Nephron (organoid): ENCODE measurements around the gene ARHGAP23.
A peak's percentile ranks its signal among the peaks of the same experiment; 100 is the strongest.

Source experiments
- H3K27ac Mint-ChIP-seq, 3 experiments: 2 replicates each; pipeline ENCODE4 v1.8.0; 2020; ENCODE audit warnings: mixed read lengths in 3 of 3, mild to moderate bottlenecking in 2 of 3, moderate library complexity in 1 of 3
- H3K27me3 Mint-ChIP-seq: 2 replicates; pipeline ENCODE4 v1.8.0; 2021; ENCODE audit warnings: low read depth, mild to moderate bottlenecking, moderate library complexity, mixed read lengths
- H3K36me3 Mint-ChIP-seq: 2 replicates; pipeline ENCODE4 v1.8.0; 2020; ENCODE audit warnings: low read depth, mixed read lengths
- H3K4me1 Mint-ChIP-seq: 2 replicates; pipeline ENCODE4 v1.8.0; 2020; ENCODE audit warnings: mixed read lengths
- H3K4me3 Mint-ChIP-seq, 3 experiments: 2 replicates each; pipeline ENCODE4 v1.8.0; 2020; ENCODE audit warnings: mild to moderate bottlenecking in 3 of 3, mixed read lengths in 3 of 3, moderate library complexity in 2 of 3
- H3K9me3 Mint-ChIP-seq: 2 replicates; pipeline ENCODE4 v1.8.0; 2020; ENCODE audit warnings: mixed read lengths
- TF ChIP-seq, protein P1 (sequence below), 3 experiments: fragments of 200-600 bp; sonication (generic); IDR thresholded peaks; one replicate each; pipeline ENCODE4 v1.5.0; 2021; ENCODE audit warnings: antibody characterized with exemption in 3 of 3; ENCODE audit not compliant: unreplicated experiment in 3 of 3

The ARHGAP23 gene

GRCh38 chr17:38442548-38442947, 14.3 kb downstream of the ARHGAP23 start:
- Mint-ChIP-seq H3K4me3 (no peak overlapping the region), H3K9me3 (no peaks in the 10 kb centered on the region), H3K4me1 (peaks cover 25% of the 10 kb centered on the region), H3K36me3 (no peaks in the 10 kb centered on the region), H3K27me3 (no peaks in the 10 kb centered on the region), H3K27ac (no peak overlapping the region)
- TF ChIP-seq, protein P1, sequence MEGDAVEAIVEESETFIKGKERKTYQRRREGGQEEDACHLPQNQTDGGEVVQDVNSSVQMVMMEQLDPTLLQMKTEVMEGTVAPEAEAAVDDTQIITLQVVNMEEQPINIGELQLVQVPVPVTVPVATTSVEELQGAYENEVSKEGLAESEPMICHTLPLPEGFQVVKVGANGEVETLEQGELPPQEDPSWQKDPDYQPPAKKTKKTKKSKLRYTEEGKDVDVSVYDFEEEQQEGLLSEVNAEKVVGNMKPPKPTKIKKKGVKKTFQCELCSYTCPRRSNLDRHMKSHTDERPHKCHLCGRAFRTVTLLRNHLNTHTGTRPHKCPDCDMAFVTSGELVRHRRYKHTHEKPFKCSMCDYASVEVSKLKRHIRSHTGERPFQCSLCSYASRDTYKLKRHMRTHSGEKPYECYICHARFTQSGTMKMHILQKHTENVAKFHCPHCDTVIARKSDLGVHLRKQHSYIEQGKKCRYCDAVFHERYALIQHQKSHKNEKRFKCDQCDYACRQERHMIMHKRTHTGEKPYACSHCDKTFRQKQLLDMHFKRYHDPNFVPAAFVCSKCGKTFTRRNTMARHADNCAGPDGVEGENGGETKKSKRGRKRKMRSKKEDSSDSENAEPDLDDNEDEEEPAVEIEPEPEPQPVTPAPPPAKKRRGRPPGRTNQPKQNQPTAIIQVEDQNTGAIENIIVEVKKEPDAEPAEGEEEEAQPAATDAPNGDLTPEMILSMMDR (IDR thresholded peaks at IDR 0.05; ENCODE audit: unreplicated experiment in 3 of 3): no peak

DNA sequence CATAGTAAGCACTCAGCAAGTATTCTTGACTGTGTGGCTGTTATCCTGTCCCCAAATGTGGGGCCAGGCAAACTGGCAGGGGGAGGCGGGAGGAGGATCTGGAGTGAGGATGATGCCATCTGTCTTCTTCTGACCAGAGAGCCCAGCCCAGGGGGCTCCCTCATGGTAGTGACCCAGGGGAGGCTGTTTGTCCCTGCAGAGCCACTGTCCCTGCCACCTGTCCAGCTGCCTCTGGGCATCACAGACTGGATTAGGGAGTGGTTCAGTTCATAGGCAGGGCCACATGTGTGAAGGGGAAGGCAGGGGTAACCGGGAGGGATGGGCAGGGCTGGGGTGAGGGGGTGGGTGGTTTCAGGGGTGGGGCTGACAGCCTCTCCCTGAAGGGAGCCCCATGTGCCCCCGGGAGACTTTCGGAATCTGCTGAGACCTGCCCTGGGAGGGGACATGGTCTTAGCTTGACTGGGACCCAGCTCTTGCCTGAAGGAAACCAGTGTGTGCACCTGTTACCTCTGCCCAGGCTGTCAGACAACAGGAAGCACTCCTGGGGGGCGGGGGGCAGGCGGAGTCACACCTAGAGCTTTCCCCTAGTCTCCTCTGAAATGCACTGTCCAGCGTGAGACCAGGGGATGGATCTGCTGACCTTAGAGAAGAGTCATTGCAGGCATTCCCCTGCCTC, 15.2 kb downstream of the ARHGAP23 start:
- Mint-ChIP-seq H3K4me1 (peaks cover 31% of the 10 kb centered on the region), H3K36me3 (no peaks in the 10 kb centered on the region), H3K27ac (no peak overlapping the region), H3K27me3 (no peaks in the 10 kb centered on the region), H3K9me3 (no peaks in the 10 kb centered on the region), H3K4me3 (no peak overlapping the region)
- TF ChIP-seq, protein P1 (IDR thresholded peaks at IDR 0.05; ENCODE audit: unreplicated experiment in 3 of 3): no peak

DNA sequence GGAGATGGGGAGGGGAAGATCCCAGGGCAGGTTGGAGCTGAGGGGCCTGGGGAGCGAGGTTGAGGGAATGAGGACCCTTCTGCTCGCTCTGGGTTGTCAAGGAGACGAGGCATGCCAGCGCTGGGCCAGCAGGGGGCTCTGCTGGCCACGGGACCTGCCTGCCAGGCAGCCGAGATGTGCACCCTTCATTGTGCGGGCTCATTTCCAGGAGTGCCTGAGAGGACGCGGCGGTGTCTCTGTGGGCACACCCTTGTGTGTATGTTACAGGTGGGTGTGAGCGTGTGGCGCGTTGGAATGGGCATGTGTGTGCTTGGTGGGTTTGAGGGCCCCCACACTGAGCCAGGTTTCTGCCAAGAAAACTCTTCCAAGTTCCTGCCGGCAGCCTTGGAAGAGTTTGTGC, 15.9 kb downstream of the ARHGAP23 start:
- Mint-ChIP-seq H3K4me1 (peaks cover 31% of the 10 kb centered on the region), H3K4me3 (no peak overlapping the region), H3K9me3 (no peaks in the 10 kb centered on the region), H3K27ac (peak overlapping the region in 1 of 3 experiments; percentile 56), H3K36me3 (no peaks in the 10 kb centered on the region), H3K27me3 (no peaks in the 10 kb centered on the region)
- TF ChIP-seq, protein P1 (IDR thresholded peaks at IDR 0.05; ENCODE audit: unreplicated experiment in 3 of 3): peak; percentile 89 to 91 (median 90)

DNA sequence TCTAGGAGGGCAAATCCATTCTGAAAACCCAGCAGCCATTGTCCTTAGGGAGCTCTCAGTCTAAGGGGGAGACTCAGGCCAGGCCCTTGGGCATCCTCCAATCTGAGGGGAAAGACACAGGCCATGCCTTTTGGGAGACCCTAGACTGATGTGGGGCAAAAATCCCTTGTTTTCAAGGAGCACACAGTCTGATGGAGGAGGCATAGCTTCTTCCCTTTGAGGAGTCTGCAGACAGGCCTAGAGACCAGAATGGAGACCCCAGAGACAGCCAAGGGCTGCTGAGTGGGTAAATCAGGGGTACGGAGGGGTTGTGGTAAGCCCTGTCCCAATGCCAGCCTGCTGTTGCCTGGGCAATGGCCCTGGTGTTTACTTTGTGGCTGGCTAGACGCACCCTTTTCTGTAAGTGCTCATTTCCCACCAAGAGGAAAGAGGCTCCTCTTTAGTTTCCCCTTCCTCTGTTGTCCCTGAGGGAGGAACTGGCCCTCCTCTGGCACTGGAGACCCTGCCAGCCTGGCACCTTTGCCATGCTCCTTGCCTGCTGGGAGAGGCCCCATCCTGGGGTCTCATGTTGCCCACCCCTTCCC, 19.3 kb downstream of the ARHGAP23 start:
- Mint-ChIP-seq H3K36me3 (no peaks in the 10 kb centered on the region), H3K4me3 (no peak overlapping the region)

GRCh38 chr17:38448208-38448771, 20.0 kb downstream of the ARHGAP23 start:
- H3K9me3 Mint-ChIP-seq: no peaks in the 10 kb centered on the region

More for the DNA sequence above, 19.3 kb downstream of the ARHGAP23 start:
- TF ChIP-seq, protein P1 (IDR thresholded peaks at IDR 0.05; ENCODE audit: unreplicated experiment in 3 of 3): no peak
- Mint-ChIP-seq H3K27me3 (peaks cover 4% of the 10 kb centered on the region), H3K4me1 (peaks cover 50% of the 10 kb centered on the region), H3K27ac (peak overlapping the region in 1 of 3 experiments; percentile 76), H3K9me3 (no peaks in the 10 kb centered on the region)

More at GRCh38 chr17:38448208-38448771, 20.0 kb downstream of the ARHGAP23 start:
- H3K4me3 Mint-ChIP-seq: no peak overlapping the region
- H3K27me3 Mint-ChIP-seq: peaks cover 11% of the 10 kb centered on the region
- TF ChIP-seq, protein P1 (IDR thresholded peaks at IDR 0.05; ENCODE audit: unreplicated experiment in 3 of 3): no peak
- no peaks in the 10 kb centered on the region for H3K36me3 Mint-ChIP-seq
- H3K4me1 Mint-ChIP-seq: peaks cover 53% of the 10 kb centered on the region
- peak overlapping the region in 2 of 3 experiments; percentile 51 to 76 for H3K27ac Mint-ChIP-seq
